Activated effector memory CD4-positive, alpha-beta T cell treated with anti-CD3 and anti-CD28 coated beads, Interleukin-2, amount 50 U/mL, for 16 hours (primary cell): ENCODE results near the gene SERF2.
"Not testable (repeated sequence)": the region's sequence is repeated elsewhere in the genome, so short reads cannot be mapped to it uniquely, and the experiment has no call there.

Source experiments
- DNase-seq: peaks from one replicate; pipeline ENCODE4 v3.0.0-alpha.2; 2020

Gene SERF2

DNA sequence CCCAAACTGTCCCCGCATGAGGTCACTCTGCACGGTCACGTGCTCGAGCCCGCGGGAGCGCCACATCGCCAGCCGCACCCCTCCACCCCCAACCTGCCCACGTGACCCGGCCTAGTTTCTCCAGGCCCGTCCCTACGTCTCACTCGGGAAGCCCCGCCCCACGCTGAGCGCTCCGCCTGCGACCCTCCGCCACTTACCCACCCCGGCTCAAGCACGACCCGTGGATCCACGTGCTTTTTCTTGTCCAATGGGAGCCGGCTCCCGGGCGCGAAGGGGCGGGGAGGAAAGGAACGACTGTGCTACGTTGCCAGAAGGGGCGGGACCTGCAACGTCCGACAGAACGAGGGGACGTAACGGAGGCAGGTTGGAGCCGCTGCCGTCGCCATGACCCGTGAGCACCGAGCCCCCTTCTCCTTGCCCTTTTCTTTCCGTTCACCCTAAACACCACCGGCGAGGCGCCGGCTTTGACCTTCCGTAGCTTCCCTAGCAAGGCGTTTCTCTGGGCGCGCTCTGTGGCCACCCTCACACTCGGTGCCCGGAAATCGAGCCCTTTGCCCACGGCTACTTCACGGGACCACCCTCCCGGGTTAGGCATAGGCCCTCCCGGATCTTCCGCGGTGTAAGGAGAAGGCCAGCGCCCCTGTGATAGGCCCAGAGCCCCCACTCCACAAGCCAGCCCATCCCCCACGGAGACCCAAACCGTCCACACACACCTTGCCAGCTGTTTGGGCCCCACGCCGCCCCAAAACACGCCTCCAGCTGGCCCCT lies at the start of gene SERF2:
Gene SERF2 (plus strand): TSS at position 328 of the 768 bp plus-strand sequence. CDS start 57 bp downstream, at position 385.
- DNase-seq, result peak; percentile 100

DNA sequence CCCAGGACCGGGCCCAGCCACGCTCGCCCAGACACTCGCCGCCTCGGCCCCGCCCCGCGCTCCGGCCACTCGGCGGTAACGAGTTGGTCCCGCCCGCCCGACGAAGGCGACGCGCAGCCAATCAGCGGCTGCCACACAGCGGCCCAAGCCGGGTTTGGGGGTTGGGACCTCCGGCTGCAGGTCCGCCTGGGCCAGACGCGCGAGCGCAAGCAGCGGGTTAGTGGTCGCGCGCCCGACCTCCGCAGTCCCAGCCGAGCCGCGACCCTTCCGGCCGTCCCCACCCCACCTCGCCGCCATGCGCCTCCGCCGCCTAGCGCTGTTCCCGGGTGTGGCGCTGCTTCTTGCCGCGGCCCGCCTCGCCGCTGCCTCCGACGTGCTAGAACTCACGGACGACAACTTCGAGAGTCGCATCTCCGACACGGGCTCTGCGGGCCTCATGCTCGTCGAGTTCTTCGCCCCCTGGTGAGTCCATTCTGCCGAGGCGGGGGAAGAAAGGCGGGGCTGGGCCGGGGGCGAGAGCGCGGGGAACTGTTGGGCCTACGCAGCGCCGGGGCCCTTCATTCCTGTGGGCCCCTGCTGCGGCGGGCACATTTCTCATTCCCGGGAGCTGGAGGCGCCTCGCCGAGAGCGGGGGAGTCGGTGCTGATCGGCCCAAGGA lies 45.7 kb upstream of the SERF2 start, which contains the start of gene PDIA3:
Gene PDIA3 (plus strand): TSS at position 194 of the 658 bp plus-strand sequence. CDS start 102 bp downstream, at position 296.
- DNase-seq, result peak; percentile 96

DNA sequence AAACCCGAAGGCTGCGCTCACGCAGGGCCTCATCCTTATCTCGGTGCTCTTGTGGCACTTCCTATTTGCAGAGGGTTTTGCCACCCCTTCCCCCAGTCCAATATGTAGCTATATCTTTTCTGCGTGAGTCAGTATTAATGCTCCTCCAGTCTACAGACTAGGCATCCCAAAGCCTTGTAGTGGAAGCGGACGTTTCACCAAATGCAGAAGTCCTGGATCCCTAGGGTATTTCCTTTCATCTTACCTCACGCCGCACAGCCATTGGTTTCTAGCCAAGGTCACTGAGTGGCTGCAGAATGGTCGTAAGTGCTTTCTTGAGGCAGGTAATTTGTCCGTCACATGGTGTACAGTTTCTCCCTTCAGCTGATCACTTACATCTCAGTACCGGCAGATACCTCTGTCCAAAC lies 45.2 kb upstream of the SERF2 start:
- not testable (repeated sequence) for DNase-seq

GRCh38 chr15:43748376-43748775 lies 43.7 kb upstream of the SERF2 start:
- no peak for DNase-seq

GRCh38 chr15:43749690-43750345 lies 42.3 kb upstream of the SERF2 start:
- DNase-seq, result peak; percentile 78

- no peak for DNase-seq
These were observed 40.2 kb upstream of the SERF2 start for GRCh38 chr15:43751885-43752284.

DNA sequence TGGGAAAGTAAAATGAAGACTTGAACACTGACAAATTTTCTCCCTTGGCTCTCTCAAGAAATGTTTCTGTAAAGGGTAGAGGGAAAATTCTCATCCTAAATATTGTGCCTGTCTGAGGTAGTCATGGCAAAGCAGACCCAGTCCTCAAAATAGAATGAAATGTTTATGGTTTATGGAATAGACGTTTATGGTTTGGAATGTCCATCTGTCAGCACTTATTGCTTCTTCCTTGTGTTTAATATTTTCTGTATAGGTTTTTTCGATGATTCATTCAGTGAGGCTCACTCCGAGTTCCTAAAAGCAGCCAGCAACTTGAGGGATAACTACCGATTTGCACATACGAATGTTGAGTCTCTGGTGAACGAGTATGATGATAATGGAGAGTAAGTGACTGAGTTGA lies 29.3 kb upstream of the SERF2 start:
- no peak for DNase-seq

- no peak for DNase-seq
These were observed 28.2 kb upstream of the SERF2 start for GRCh38 chr15:43763819-43764446.

GRCh38 chr15:43769584-43770228 lies 22.4 kb upstream of the SERF2 start:
- peak; percentile 84 for DNase-seq

DNA sequence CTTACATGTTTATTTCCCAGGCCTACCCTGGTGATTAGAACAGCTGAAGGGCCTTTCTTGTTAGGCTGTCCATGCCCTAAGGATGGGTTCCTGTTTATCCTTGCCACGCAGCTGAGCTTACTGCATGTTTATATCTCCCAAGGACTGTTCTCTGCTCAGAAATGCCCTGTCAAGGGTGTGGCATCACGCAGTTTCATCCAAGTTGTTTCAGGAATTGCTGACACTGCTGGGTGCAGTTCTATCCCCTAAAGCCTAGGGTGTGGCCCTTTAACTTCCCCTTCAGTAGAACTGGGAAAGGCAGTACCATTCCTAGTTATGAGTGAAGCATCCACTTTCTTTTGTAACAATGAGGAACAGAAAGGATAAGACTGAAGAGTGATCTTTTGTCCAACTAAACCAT lies 20.3 kb upstream of the SERF2 start:
- no peak for DNase-seq

DNA sequence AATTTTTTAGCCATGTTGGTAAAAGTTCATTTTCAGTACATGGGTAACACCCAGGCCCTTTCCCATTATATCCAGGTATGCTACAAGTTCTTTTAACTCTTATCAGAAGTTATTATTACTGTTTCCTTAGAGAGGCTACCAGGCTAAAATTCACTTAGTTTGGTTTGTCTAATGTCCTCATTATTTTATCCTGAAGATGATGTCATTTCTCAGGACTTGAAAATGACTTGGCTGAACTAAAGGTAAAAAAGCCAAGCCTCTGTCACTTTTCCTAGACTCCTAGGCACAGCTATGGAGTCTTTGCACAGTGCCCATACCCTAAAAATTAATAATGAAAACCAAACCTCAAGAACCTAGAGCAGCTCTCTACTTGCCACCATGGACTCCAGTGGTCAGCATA lies 19.5 kb upstream of the SERF2 start:
- DNase-seq, result no peak

DNA sequence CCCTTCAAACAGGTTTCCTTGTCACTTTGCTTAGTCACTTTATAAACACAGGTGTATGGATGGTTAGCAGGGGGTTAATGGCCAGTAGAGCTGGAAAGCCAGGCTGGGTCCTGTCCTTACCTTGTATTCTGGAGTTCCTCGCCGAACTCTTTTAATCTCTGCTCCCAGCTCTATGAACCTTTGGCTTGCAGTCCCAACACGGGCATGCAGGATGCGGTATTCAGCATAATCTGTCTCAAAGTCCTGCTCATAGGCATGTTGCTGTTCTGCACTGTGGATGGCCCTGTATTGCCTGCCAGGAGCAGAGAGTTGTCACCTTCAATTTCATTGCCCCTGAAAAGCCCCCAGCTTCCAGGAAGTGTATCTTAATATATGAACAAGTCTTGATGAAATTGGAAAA lies 18.1 kb upstream of the SERF2 start:
- no peak for DNase-seq

DNA sequence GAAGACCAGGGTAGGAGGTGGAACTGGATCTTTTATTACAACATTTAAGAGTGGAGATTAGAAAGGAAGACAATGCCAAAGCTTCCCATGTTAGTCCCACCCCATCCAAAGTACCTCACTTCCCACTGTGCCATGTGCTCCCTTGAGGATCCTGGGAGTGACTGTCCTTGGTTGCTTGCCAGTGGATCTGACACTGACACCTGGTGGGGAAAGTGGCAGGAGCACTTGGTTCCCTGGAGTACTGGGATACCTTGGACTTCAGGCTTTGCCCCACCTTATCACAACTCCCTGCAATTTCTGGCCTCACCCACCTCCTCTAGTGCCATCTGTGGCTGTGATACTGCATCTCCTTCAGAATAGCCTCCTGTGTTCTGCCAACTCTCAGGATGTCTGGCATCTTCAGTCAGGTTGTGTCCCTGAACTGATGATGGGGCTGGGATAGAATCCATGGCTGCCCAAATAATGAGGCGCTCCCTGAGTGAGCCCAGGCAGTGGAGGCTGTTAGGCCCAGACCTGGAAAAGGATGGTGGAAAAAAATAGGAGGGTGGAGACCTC lies 16.6 kb upstream of the SERF2 start:
- DNase-seq, result no peak

- no peak for DNase-seq
These were observed 15.9 kb upstream of the SERF2 start for GRCh38 chr15:43776101-43776717.

DNA sequence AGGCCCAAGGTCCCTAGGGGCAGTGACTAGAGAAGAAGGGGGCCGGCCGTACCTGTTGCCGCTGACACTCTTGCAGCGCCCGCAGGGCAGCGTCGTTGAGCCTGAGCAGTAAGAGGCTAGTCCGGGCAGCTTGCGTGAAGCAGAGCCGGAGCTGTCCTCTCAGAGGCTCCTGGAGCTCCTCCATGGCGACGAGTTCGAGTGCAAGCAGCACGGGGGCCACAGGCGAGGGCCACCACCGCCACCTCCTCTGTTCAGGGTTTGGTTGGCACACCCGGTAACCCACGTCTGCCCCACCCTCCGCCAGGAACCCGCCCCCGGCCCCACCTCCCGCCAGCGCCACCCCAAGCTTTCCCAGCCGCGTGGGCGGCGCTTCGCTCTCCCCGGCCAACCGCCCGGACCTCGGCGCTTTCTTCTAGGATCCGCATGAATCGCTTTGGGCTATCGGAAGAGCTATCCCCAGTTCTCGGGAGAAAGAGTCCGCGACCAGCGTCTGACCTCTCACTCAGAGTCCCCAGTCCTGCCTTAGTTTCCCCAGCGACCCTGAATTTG lies 15.3 kb upstream of the SERF2 start, which contains the start of gene ELL3:
Gene ELL3 (minus strand): TSS at position 249 of the 549 bp plus-strand sequence. CDS start 65 bp downstream, at position 184.
- peak; percentile 91 for DNase-seq

- DNase-seq, result peak; percentile 93
These were observed 14.7 kb upstream of the SERF2 start for GRCh38 chr15:43777267-43777914.

GRCh38 chr15:43779016-43779415 lies 13.1 kb upstream of the SERF2 start:
- no peak for DNase-seq

GRCh38 chr15:43789409-43789808 lies 2.7 kb upstream of the SERF2 start:
- no peak for DNase-seq

DNA sequence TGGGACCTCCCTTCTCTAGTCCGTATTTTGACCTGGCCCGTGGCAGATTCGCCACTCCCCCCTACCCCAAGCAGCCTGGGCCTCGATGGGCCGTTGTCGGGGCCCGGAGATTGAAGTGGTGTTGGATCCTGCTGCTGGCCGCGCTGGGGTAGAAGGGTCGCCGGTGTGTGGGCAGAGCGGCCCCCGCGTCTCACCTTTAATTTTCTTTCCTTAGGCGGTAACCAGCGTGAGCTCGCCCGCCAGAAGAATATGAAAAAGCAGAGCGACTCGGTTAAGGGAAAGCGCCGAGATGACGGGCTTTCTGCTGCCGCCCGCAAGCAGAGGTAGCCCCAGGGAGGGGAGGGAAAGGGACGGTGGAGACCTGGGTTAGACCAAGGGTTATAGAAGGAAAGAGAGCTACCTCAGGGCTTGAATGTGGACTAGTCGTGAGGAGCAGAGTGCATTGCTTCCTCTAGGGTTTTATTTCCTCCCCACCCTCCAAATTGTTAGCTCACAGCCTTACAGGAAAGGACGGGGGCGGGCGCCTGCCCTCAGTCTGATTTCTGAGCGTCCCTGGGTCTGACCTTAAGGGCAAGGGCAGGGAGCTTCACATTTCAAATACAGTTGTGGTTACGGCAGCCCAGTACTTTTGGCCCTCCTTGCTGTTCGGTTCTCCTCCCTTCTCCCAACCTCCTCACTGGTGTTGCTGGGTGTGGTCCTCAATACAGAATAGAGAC lies 799 bp downstream of the SERF2 start:
- DNase-seq, result peak; percentile 74

DNA sequence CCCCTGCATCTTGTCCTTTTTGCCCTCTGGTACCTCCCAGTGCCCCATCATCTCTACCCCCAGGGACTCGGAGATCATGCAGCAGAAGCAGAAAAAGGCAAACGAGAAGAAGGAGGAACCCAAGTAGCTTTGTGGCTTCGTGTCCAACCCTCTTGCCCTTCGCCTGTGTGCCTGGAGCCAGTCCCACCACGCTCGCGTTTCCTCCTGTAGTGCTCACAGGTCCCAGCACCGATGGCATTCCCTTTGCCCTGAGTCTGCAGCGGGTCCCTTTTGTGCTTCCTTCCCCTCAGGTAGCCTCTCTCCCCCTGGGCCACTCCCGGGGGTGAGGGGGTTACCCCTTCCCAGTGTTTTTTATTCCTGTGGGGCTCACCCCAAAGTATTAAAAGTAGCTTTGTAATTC lies 1.5 kb downstream of the SERF2 start:
- DNase-seq, result no peak
